AG08395 (cell line): ENCODE measurements around the gene PPWD1.
"Not testable (repeated sequence)": the region's sequence is repeated elsewhere in the genome, so short reads cannot be mapped to it uniquely, and the experiment has no call there.

Experiments
- DNase-seq: peaks from one replicate; pipeline ENCODE4 v3.0.0; 2012; ENCODE audit warnings: mixed read lengths, low spot score

PPWD1 gene

GRCh38 chr5:65562731-65563701 is at the start of gene PPWD1, which contains the start of gene CENPK:
TSS of gene PPWD1 (plus strand) at chr5:65563296. CDS start at chr5:65563311, 15 bp downstream.
TSS of gene CENPK (minus strand) at chr5:65563168. CDS start at chr5:65554907, 8,261 bp downstream.
- DNase-seq, result peak; percentile 97

DNA sequence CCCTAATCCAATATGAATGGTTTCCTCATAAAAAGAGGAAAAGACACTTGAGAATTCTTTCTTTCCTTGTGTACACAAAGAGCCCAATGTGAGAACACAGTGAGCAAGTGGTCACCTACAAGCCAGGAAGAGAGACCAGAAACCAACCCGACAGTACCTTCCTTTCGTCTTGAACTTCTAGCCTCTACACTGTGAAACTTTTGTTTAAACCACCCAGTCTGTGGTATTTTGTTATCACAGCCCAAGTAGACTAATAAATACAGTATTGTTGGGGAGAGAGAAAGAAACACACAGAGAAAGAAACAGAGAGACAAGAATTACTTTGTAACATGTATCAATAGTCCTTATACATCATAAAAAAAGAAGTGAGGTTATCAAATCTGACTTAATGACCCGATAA is 37.4 kb upstream of the PPWD1 start:
- DNase-seq, result no peak

- no peak for DNase-seq
Observed at GRCh38 chr5:65530904-65531303, 32.2 kb upstream of the PPWD1 start.

DNA sequence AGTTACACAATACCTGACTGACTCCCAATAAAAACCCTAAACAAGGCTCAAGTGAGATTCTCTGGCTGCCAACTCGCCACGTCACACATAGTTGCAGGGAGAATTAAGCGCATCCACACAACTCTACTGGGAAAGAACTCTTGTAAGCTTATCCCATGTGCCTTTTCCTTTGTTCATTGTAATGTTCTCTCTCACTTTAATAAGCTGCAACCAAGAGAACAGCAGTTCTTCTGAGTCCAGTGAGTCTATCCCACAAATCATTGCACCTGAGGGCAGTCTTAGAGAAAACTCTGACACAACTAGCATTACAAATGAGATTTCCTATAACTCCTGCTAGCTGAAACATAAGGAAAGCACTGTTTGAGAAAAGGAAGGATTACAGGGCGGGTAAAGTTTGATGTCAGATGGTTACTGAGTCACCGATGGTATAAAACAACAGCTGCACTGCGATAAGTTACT is 27.5 kb upstream of the PPWD1 start:
- DNase-seq, result no peak

- no peak for DNase-seq
Observed at GRCh38 chr5:65539827-65540226, 23.3 kb upstream of the PPWD1 start.

- no peak for DNase-seq
Observed at GRCh38 chr5:65544473-65544872, 18.6 kb upstream of the PPWD1 start.

- no peak for DNase-seq
Observed at GRCh38 chr5:65546141-65546540, 17.0 kb upstream of the PPWD1 start.

- no peak for DNase-seq
Observed at GRCh38 chr5:65548281-65548680, 14.8 kb upstream of the PPWD1 start.

DNA sequence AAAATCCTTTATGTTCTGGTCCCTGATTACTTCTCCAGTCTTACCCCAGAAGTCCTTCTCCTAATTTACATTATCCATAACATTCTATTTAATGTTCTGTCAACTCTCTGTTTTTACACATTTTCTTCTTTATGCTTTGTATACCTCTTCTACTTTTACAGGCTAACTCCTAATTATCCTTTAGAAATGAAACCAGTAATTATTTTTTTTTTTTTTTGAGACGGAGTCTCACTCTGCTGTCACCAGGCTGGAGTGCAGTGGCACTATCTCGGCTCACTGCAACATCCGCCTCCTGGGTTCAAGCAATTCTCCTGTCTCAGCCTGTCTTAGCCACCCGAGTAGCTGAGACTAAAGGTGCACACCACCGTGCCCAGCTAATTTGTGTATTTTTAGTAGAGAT is 9.2 kb upstream of the PPWD1 start:
- no peak for DNase-seq

DNA sequence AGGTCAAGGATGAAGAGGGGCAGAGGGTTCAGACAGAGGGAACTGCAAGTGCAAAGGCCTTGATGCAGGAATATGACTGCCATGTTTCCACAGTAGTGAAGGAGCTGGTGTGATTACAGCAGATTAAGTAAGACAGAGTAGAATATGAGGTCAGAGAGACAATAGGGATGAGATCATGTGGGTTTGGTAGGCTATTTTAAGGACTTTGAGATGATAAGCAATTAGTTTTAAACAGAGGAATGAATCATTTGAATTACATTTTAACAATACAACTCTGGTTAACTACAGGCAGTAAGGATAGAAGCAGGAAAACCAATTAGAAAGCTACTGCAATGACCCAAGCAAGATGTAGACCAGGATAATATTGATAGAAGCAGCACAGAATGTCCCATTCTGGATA is 7.8 kb upstream of the PPWD1 start:
- no peak for DNase-seq

DNA sequence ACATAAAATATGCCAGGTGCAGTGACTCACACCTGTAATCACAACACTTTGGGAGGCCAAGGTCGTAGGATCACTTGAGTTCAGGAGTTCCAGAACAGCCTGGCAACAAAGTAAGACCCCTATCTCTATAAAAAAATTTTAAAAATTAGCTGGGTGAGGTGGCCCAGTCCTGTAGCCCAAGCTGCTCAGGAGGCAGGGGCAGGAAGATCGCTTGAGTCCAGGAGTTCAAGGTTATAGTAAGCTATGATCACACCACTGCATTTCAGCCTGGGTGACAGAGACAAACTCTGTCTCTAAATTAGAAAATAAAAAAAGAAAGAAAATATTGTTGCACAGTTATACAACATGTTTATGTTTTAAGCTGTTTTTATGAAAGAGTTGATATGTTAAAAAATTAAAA is 6.9 kb upstream of the PPWD1 start:
- DNase-seq, result no peak

- DNase-seq, result no peak
Observed at GRCh38 chr5:65556718-65557117, 6.4 kb upstream of the PPWD1 start.

GRCh38 chr5:65563777-65564176 is 681 bp downstream of the PPWD1 start:
- DNase-seq, result no peak

DNA sequence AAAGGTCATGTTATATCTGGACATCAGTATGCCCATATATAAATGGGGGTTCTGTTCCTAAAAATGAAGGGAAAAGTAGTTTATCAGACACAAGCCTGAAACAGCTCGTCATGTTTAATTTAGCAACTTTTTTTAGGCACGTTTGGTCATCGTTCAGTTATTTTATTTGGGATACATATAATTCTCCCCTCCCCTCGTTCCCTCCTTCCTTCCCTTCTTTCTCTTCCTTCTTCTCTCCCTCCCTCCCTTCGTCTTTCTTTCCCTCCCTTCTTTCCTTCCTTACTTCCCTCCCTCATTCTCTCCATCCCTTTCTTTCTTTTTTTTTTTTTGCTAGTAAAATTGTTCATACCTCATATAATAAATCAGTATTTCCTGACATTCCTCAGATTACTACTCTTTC is 3.4 kb downstream of the PPWD1 start:
- DNase-seq, result no peak

GRCh38 chr5:65570598-65571226 is 7.6 kb downstream of the PPWD1 start:
- DNase-seq, result no peak

GRCh38 chr5:65577141-65577540 is 14.0 kb downstream of the PPWD1 start:
- no peak for DNase-seq

DNA sequence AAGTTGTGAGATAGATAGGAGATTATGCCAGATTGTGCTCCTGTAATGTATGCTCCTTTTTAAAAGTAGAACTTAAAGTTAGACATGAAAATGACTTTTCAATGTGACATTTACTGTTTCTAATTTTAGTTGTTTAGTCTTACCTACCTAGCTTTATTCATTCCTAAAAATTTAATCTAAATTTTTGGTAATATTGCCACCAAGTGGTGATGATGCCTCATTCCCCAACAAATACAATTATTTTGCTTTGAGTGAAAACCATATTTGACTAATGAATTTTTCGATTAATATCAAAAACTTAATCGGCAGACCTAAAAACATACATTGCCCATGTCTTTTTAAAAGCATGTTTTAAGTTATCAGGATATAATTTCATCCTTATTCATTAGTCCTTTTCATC is 25.6 kb downstream of the PPWD1 start:
- DNase-seq, result no peak

DNA sequence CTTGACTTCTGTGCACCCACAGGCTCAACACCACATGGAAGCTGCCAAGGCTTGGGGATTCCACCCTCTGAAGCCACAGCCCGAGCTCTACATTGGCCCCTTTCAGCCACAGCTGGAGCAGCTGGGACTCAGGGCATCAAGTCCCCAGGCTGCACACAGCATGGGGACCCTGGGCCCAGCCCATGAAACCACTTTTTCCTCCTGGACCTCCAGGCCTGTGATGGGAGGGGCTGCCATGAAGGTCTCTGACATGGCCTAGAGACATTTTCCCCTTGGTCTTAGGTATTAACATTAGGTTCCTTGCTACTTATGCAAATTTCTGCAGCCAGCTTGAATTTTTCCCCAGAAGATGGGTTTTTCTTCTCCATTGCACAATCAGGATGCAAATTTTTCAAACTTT is 38.7 kb downstream of the PPWD1 start:
- not testable (repeated sequence) for DNase-seq

GRCh38 chr5:65611524-65611923 is 48.4 kb downstream of the PPWD1 start:
- DNase-seq, result no peak

DNA sequence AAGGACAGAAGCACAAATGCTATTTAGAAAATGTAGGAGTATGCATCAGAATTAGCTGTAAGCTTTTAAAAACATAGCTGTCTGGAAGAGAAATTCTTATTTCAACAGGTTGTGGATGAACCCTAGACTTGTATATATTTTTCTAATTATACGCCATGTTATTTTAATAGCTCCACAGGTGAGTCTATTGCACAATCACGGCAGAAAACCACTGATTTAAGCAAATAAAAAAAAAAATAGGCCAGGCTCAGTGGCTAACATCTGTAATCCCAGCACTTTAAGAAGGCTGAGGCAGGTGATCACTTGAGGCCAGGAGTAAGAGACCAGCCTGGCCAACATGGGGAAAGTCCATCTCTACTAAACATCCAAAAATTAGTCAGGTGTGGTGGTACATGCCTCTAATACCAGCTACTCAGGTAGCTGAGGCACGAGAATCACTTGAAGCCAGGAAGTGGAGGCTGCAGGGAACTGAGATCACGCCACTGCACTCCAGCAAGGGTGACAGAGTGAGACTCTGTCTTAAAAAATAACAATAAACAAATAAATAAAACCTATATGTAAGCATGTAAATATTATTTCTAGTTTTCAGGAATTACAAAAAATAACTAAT is 49.3 kb downstream of the PPWD1 start:
- DNase-seq, result no peak

DNA sequence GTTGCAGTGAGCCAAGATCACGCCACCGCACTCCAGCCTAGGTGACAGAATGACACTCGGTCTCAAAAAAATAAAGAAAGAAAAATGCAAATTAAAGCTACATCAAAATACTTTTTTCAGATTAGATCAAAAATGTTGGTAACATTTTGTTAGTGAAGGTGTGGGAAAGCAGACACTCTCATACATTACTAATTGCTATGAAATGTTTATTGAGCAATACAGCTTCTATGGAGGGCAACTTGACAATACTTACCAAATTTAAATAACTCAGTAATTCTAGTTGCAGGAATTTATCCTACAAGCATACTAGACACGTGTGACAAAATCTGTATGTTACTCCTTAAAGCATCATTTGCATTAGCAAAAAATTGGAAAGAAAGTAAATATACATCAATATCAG is 56.9 kb downstream of the PPWD1 start:
- no peak for DNase-seq

DNA sequence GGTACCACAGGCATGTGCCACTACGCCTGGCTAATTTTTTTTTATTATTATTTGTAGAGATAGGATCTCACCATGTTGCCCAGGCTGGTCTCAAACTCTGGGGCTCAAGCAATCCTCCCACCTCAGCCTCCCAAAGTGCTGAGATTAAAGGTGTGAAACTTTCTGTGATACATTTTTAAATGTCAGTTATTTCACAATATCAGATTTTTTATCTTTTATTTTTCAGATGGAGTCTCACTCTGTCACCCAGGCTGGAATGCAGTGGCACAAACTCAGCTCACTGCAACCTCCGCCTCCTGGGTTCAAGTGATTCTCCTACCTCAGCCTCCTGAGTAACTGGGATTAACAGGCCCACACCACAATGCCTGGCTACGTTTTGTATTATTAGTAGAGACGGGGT is 58.9 kb downstream of the PPWD1 start:
- not testable (repeated sequence) for DNase-seq

DNA sequence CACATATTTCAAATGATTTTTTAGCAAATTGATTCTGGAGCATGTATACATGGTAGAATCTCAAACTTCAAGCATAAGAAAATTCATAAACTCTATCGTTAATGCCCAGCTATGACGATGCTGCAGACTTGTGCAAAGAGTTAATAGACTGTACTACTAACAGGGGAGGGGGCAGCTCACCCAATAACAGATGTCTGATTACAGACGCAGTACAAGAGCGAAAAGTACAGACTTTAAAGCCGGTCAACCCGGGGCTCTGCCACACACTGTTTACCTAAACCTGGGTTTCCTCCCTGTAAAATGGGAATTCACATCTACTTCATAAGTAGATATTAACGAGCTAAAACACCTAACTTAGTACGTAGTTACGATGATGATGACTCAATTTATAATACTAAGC is 60.4 kb downstream of the PPWD1 start:
- DNase-seq, result no peak
